Osteoblast (primary cell): Measurements from ENCODE around the gene POLR3G. TPM values are rescaled to one million over a fixed set of nuclear protein-coding genes. Genes with fewer than 3 reads are reported as not detected.

Source experiments
- DNase-seq: peaks from one replicate; pipeline ENCODE4 v3.0.0; 2011; ENCODE audit warnings: low spot score, mixed read lengths; ENCODE audit not compliant: insufficient read length; ENCODE audit errors: missing footprints
- H2AFZ ChIP-seq: 2 replicates; pipeline ENCODE4 v1.6.0; 2011; ENCODE audit warnings: mild to moderate bottlenecking, low read length
- H3K27ac ChIP-seq: 2 replicates; pipeline ENCODE4 v1.5.1; 2011; ENCODE audit warnings: mild to moderate bottlenecking, low read depth, low read length, moderate library complexity
- H3K27me3 ChIP-seq: 2 replicates; pipeline ENCODE4 v1.6.0; 2012; ENCODE audit warnings: mild to moderate bottlenecking, control low read depth, inconsistent platforms, low read length, moderate library complexity; ENCODE audit not compliant: insufficient read depth
- H3K36me3 ChIP-seq: 2 replicates; pipeline ENCODE4 v1.5.1; 2011; ENCODE audit warnings: mild to moderate bottlenecking, low read length, control low read depth, moderate library complexity; ENCODE audit not compliant: insufficient read depth
- H3K4me1 ChIP-seq: 2 replicates; pipeline ENCODE4 v1.5.1; 2011; ENCODE audit warnings: mild to moderate bottlenecking, low read length, control low read depth, moderate library complexity; ENCODE audit not compliant: insufficient read depth
- H3K4me2 ChIP-seq: 2 replicates; pipeline ENCODE4 v1.6.0; 2011; ENCODE audit warnings: mild to moderate bottlenecking, low read length; ENCODE audit not compliant: insufficient read depth
- H3K4me3 ChIP-seq: fragments of 200-600 bp; sonication (generic); 3 replicates; pipeline ENCODE4 v1.5.1; 2012; ENCODE audit warnings: mild to moderate bottlenecking, low read length, inconsistent platforms; ENCODE audit not compliant: insufficient read depth
- H3K79me2 ChIP-seq: 2 replicates; pipeline ENCODE4 v1.6.0; 2012; ENCODE audit warnings: mild to moderate bottlenecking, low read length, control low read depth, inconsistent platforms; ENCODE audit not compliant: insufficient read depth
- H3K9me3 ChIP-seq: 2 replicates; pipeline ENCODE4 v1.5.1; 2011; ENCODE audit warnings: low read depth, low read length, control low read depth
- H4K20me1 ChIP-seq: 2 replicates; pipeline ENCODE4 v1.6.0; 2012; ENCODE audit warnings: mild to moderate bottlenecking, low read length, control low read depth; ENCODE audit not compliant: insufficient read depth
- CTCF ChIP-seq: IDR thresholded peaks from 2 replicates; pipeline ENCODE4 v1.5.1; 2011; ENCODE audit warnings: mild to moderate bottlenecking, low read depth, low read length, moderate library complexity; ENCODE audit errors: extremely low read depth
- total RNA-seq: library from RNA; depleted of rRNA; stranded (reverse); fragments of >200 nt; gene quantifications from 2 replicates; pipeline ENCODE4 v1.2.3, GENCODE V29; 2012

The POLR3G gene
- total RNA-seq: 1.8 and 3.6 TPM in 2 replicates

- Histone ChIP-seq H3K4me2 (peak within 1 kb of the TSS; percentile 99), H3K9me3 (no peaks in the 10 kb centered on the region), H3K4me3 (peak within 1 kb of the TSS; percentile 98), H2AFZ (peak within 1 kb of the TSS; percentile 98), H3K27ac (peak within 1 kb of the TSS; percentile 61), H4K20me1 (no peaks in the 10 kb centered on the region), H3K4me1 (peaks cover 19% of the 10 kb centered on the region), H3K27me3 (no peaks in the 10 kb centered on the region), H3K79me2 (peaks cover 33% of the 10 kb centered on the region), H3K36me3 (no peaks in the 10 kb centered on the region)
- peak; percentile 96 for DNase-seq
- TF ChIP-seq CTCF: peak; percentile 20
These were observed at the start of gene POLR3G, which contains the start of gene MBLAC2 for GRCh38 chr5:90474235-90475107. Gene POLR3G, plus strand, starts transcription at chr5:90474864. Its CDS starts 10,704 bp downstream, at chr5:90485568. Gene MBLAC2, minus strand, starts transcription at chr5:90474771. Its CDS starts 479 bp downstream, at chr5:90474292.

GRCh38 chr5:90434116-90434714 is 40.4 kb upstream of the POLR3G start:
- Histone ChIP-seq H3K9me3 (no peaks in the 10 kb centered on the region), H2AFZ (no peak overlapping the region), H3K4me2 (no peak overlapping the region), H3K36me3 (no peaks in the 10 kb centered on the region), H3K79me2 (no peaks in the 10 kb centered on the region), H3K4me3 (no peak overlapping the region), H4K20me1 (no peaks in the 10 kb centered on the region), H3K27ac (no peak overlapping the region), H3K27me3 (no peaks in the 10 kb centered on the region), H3K4me1 (no peaks in the 10 kb centered on the region)
- peak; percentile 86 for TF ChIP-seq CTCF
- peak; percentile 34 for DNase-seq

- no peaks in the 10 kb centered on the region for H3K79me2 ChIP-seq
- no peaks in the 10 kb centered on the region for H3K9me3 ChIP-seq
- H3K4me2 ChIP-seq: no peak overlapping the region
- no peaks in the 10 kb centered on the region for H3K27me3 ChIP-seq
- H3K4me3 ChIP-seq: no peak overlapping the region
- no peak overlapping the region for H3K27ac ChIP-seq
- no peak for DNase-seq
- no peaks in the 10 kb centered on the region for H3K36me3 ChIP-seq
- no peak for TF ChIP-seq CTCF
- H2AFZ ChIP-seq: no peak overlapping the region
- H3K4me1 ChIP-seq: no peaks in the 10 kb centered on the region
- no peaks in the 10 kb centered on the region for H4K20me1 ChIP-seq
These were observed 37.0 kb upstream of the POLR3G start for GRCh38 chr5:90437663-90438062.

- no peak overlapping the region for H3K27ac ChIP-seq
- no peaks in the 10 kb centered on the region for H3K4me1 ChIP-seq
- no peak for DNase-seq
- no peaks in the 10 kb centered on the region for H4K20me1 ChIP-seq
- no peaks in the 10 kb centered on the region for H3K79me2 ChIP-seq
- H2AFZ ChIP-seq: no peak overlapping the region
- no peak for TF ChIP-seq CTCF
- H3K4me2 ChIP-seq: no peak overlapping the region
- no peak overlapping the region for H3K4me3 ChIP-seq
- no peaks in the 10 kb centered on the region for H3K9me3 ChIP-seq
- H3K36me3 ChIP-seq: no peaks in the 10 kb centered on the region
- no peaks in the 10 kb centered on the region for H3K27me3 ChIP-seq
These were observed 36.6 kb upstream of the POLR3G start for GRCh38 chr5:90438100-90438499.
